Left ventricle myocardium inferior (tissue), 1 donor: ENCODE measurements around the gene MAP1B. TPM values are rescaled to one million over a fixed set of nuclear protein-coding genes. Genes with fewer than 3 reads are reported as not detected.

Experiments used
- DNase-seq: peaks from one replicate; pipeline ENCODE4 v3.0.0-alpha.2; 2020
- H3K27ac ChIP-seq: fragments of 200-600 bp; replicated peaks from 2 replicates; pipeline ENCODE4 v1.8.0; 2021
- H3K27me3 ChIP-seq: fragments of 200-600 bp; 2 replicates; pipeline ENCODE4 v1.8.0; 2021; ENCODE audit warnings: low read depth
- H3K36me3 ChIP-seq: fragments of 200-600 bp; 2 replicates; pipeline ENCODE4 v1.8.0; 2021
- H3K4me1 ChIP-seq: fragments of 200-600 bp; 2 replicates; pipeline ENCODE4 v1.8.0; 2021
- H3K4me3 ChIP-seq: fragments of 200-600 bp; 2 replicates; pipeline ENCODE4 v1.8.0; 2021; ENCODE audit warnings: mild to moderate bottlenecking, moderate library complexity
- H3K9me3 ChIP-seq: fragments of 200-600 bp; replicated peaks from 2 replicates; pipeline ENCODE4 v1.8.0; 2021
- intact Hi-C: fragments of 100-400 bp; cut with micrococcal nuclease; formaldehyde crosslinking; loops from one replicate; pipeline ENCODE4 v1.11.0; 2022
- total RNA-seq: library from RNA; stranded (reverse); fragmentation: NEBNext Ultra II Directional; extraction: Animal tissue kit (Norgen Biotek cat#: 25700); gene quantifications from one replicate; pipeline ENCODE4 v1.2.1, GENCODE V29; 2021
- TF ChIP-seq, protein P1 (sequence below): fragments of 200-600 bp; IDR thresholded peaks from 2 replicates; pipeline ENCODE4 v1.8.0; 2021; ENCODE audit warnings: antibody characterized with exemption, mild to moderate bottlenecking, borderline replicate concordance
- donor health status: DM: no; HTN: yes; CAD: no; lungs with severe emphysema.

Gene MAP1B
- total RNA-seq, 1 donor from 2014 or later = 73.2 TPM

- H3K27ac ChIP-seq = no peak overlapping the region
- peaks cover 76% of the 10 kb centered on the region for H3K36me3 ChIP-seq
- no peaks in the 10 kb centered on the region for H3K4me1 ChIP-seq
- intact Hi-C loops = no loop called here
- no peaks in the 10 kb centered on the region for H3K9me3 ChIP-seq
- H3K4me3 ChIP-seq = no peak overlapping the region
- TF ChIP-seq, protein P1, sequence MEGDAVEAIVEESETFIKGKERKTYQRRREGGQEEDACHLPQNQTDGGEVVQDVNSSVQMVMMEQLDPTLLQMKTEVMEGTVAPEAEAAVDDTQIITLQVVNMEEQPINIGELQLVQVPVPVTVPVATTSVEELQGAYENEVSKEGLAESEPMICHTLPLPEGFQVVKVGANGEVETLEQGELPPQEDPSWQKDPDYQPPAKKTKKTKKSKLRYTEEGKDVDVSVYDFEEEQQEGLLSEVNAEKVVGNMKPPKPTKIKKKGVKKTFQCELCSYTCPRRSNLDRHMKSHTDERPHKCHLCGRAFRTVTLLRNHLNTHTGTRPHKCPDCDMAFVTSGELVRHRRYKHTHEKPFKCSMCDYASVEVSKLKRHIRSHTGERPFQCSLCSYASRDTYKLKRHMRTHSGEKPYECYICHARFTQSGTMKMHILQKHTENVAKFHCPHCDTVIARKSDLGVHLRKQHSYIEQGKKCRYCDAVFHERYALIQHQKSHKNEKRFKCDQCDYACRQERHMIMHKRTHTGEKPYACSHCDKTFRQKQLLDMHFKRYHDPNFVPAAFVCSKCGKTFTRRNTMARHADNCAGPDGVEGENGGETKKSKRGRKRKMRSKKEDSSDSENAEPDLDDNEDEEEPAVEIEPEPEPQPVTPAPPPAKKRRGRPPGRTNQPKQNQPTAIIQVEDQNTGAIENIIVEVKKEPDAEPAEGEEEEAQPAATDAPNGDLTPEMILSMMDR = no peak
- DNase-seq = no peak
- H3K27me3 ChIP-seq = no peaks in the 10 kb centered on the region
Observed at GRCh38 chr5:72203251-72203845, 96.1 kb downstream of the MAP1B start.

DNA sequence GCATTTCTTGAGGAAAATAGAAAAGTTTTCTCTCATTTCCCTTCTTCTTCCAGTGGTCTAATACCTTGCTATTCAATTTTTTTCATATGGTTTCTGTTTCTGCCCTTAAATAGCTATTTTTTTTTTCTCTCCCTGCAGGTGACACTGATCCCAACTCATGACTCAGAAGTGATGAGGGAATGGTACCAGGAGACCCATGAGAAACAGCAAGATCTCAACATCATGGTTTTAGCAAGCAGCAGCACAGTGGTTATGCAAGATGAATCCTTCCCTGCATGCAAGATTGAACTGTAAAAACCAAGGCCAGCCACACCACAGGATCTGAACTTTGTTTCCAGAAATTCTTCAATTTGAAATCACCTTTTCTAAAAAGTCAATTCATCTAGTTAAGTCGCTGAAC is 97.7 kb downstream of the MAP1B start:
- TF ChIP-seq, protein P1 = no peak
- intact Hi-C loops = no loop called here
- no peak overlapping the region for H3K27ac ChIP-seq
- H3K4me1 ChIP-seq = peaks cover 6% of the 10 kb centered on the region
- H3K4me3 ChIP-seq = no peak overlapping the region
- DNase-seq = no peak
- H3K9me3 ChIP-seq = no peaks in the 10 kb centered on the region
- no peaks in the 10 kb centered on the region for H3K27me3 ChIP-seq
- H3K36me3 ChIP-seq = peaks cover 61% of the 10 kb centered on the region

DNA sequence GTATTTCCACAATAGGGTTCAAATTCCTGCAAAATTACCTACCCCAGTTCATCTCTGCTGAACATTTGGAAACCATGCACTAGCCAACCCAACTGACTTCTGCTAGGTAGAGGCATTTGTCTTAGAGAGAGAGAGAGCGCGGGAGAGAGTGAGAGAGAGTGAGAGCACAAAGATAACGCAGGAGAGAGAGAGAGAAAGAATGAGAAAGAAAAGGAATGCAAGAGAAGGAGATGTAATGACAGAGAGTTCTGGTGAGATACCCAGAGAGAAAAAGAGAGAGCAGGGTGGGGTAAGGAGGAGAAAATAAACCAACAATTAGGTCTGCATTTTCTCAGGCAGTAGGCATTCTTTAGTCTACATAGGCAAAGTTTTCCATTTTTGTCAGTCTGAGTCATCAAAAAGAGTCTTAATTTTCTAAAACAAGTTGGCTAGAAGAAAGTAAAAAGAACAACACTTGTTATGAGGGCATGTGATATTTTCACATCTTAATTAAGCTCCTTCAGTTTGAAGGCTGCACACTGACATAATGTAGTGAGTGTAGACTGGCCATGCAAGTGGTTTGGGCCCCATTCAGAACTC is 98.2 kb downstream of the MAP1B start:
- Histone ChIP-seq H3K4me3 (no peak overlapping the region), H3K27ac (no peak overlapping the region), H3K9me3 (no peaks in the 10 kb centered on the region), H3K36me3 (peaks cover 55% of the 10 kb centered on the region), H3K27me3 (no peaks in the 10 kb centered on the region), H3K4me1 (peaks cover 11% of the 10 kb centered on the region)
- no peak for DNase-seq
- TF ChIP-seq, protein P1 = no peak
- intact Hi-C loops = no loop called here

GRCh38 chr5:72206160-72206559 is 98.9 kb downstream of the MAP1B start:
- TF ChIP-seq, protein P1 = no peak

GRCh38 chr5:72206994-72207393 is 99.7 kb downstream of the MAP1B start:
- no peak overlapping the region for H3K27ac ChIP-seq
- intact Hi-C loops = no loop called here
- no peaks in the 10 kb centered on the region for H3K9me3 ChIP-seq
- H3K27me3 ChIP-seq = no peaks in the 10 kb centered on the region
- H3K36me3 ChIP-seq = peaks cover 43% of the 10 kb centered on the region
- no peak for DNase-seq
- TF ChIP-seq, protein P1 = no peak
- peaks cover 26% of the 10 kb centered on the region for H3K4me1 ChIP-seq
- no peak overlapping the region for H3K4me3 ChIP-seq

More at GRCh38 chr5:72206160-72206559, 98.9 kb downstream of the MAP1B start:
- peaks cover 50% of the 10 kb centered on the region for H3K36me3 ChIP-seq
- peaks cover 18% of the 10 kb centered on the region for H3K4me1 ChIP-seq
- no peak overlapping the region for H3K27ac ChIP-seq
- H3K9me3 ChIP-seq = no peaks in the 10 kb centered on the region
- no peaks in the 10 kb centered on the region for H3K27me3 ChIP-seq
- intact Hi-C loops = no loop called here
- no peak for DNase-seq
- H3K4me3 ChIP-seq = no peak overlapping the region
